ENCODE measurements around the gene LRRC74A. TPM values are rescaled to one million over a fixed set of nuclear protein-coding genes. Genes with fewer than 3 reads are reported as not detected.

Gene LRRC74A
- total RNA-seq, 1 donor from 2014 or later: not detected

DNA sequence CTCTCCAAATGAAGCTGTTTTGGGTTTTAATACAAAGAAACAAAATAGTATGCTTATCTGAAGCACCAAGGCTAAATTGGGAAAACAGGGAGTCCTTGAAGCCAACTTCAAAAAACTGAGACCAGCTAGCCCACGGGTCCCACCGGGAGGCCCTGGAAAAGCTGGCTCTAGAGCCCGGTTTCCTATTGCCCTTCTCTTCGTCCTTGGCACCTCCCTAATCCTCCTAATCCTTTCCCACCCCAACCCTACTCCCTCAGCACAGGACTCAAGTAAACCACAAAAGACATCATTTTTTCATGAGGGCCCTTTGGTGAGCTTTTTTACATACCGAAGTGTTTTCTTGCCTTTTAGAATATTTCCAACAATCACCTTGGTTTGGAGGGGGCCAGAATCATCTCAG lies 11.3 kb downstream of the LRRC74A start:
- peaks cover 22% of the 10 kb centered on the region for H3K27me3 Mint-ChIP-seq
- no peaks in the 10 kb centered on the region for H3K9me3 Mint-ChIP-seq
- H3K4me1 Mint-ChIP-seq (ENCODE audit: unreplicated experiment): peaks cover 11% of the 10 kb centered on the region
- no peak overlapping the region for H3K27ac Mint-ChIP-seq
- DNase-seq (ENCODE audit: extremely low spot score, unreplicated experiment): no peak
- H3K4me3 Mint-ChIP-seq: no peak overlapping the region
- TF ChIP-seq, protein P1, sequence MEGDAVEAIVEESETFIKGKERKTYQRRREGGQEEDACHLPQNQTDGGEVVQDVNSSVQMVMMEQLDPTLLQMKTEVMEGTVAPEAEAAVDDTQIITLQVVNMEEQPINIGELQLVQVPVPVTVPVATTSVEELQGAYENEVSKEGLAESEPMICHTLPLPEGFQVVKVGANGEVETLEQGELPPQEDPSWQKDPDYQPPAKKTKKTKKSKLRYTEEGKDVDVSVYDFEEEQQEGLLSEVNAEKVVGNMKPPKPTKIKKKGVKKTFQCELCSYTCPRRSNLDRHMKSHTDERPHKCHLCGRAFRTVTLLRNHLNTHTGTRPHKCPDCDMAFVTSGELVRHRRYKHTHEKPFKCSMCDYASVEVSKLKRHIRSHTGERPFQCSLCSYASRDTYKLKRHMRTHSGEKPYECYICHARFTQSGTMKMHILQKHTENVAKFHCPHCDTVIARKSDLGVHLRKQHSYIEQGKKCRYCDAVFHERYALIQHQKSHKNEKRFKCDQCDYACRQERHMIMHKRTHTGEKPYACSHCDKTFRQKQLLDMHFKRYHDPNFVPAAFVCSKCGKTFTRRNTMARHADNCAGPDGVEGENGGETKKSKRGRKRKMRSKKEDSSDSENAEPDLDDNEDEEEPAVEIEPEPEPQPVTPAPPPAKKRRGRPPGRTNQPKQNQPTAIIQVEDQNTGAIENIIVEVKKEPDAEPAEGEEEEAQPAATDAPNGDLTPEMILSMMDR (conservative IDR thresholded peaks at IDR 0.05): no peak
- H3K36me3 Mint-ChIP-seq: no peaks in the 10 kb centered on the region

DNA sequence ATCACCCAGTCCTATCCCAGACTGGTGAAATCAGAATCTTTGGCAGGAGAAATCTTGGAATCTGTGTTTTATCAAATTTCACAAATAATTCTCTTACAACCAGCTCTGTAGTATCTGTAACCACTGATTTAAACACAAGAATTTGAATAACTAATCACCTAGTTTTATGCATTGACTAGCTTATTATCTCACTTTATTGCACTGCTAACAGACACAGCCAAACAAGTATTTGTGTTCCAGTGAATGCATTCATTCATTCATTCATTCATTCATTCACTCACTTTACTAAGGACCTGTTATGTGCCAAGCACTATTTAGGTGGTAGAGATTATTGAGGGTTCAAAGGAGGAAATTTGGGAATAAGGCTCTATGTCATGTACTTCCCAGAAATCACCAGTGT lies 16.2 kb downstream of the LRRC74A start:
- H3K4me3 Mint-ChIP-seq: no peak overlapping the region
- no peaks in the 10 kb centered on the region for H3K9me3 Mint-ChIP-seq
- peaks cover 29% of the 10 kb centered on the region for H3K27me3 Mint-ChIP-seq
- H3K4me1 Mint-ChIP-seq (ENCODE audit: unreplicated experiment): no peaks in the 10 kb centered on the region
- H3K36me3 Mint-ChIP-seq: no peaks in the 10 kb centered on the region
- TF ChIP-seq, protein P1 (conservative IDR thresholded peaks at IDR 0.05): no peak
- no peak for DNase-seq (ENCODE audit: extremely low spot score, unreplicated experiment)
- no peak overlapping the region for H3K27ac Mint-ChIP-seq

DNA sequence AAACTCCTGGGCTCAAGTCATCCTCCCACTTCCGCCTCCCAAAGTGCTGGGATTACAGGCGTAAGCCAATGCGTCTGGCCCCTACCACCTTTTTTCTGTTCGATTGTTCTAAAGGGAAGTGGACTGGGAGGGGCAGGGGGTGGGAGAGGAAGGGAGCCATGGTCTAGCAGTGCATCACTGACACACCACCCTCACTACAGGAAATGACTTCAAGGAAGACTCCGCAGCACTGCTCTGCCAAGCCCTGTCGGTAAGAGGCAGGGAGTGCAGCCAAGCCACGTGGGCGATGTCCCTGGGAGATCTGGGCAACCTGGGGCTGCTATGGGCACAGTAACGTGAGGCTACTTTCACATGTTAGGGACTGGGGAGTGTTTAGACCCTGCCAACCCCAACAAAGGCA lies 18.0 kb downstream of the LRRC74A start:
- TF ChIP-seq, protein P1 (conservative IDR thresholded peaks at IDR 0.05): no peak
- no peak for DNase-seq (ENCODE audit: extremely low spot score, unreplicated experiment)
- H3K9me3 Mint-ChIP-seq: no peaks in the 10 kb centered on the region
- peaks cover 11% of the 10 kb centered on the region for H3K27me3 Mint-ChIP-seq
- no peak overlapping the region for H3K27ac Mint-ChIP-seq
- no peaks in the 10 kb centered on the region for H3K36me3 Mint-ChIP-seq
- H3K4me3 Mint-ChIP-seq: no peak overlapping the region
- peaks cover 5% of the 10 kb centered on the region for H3K4me1 Mint-ChIP-seq (ENCODE audit: unreplicated experiment)

DNA sequence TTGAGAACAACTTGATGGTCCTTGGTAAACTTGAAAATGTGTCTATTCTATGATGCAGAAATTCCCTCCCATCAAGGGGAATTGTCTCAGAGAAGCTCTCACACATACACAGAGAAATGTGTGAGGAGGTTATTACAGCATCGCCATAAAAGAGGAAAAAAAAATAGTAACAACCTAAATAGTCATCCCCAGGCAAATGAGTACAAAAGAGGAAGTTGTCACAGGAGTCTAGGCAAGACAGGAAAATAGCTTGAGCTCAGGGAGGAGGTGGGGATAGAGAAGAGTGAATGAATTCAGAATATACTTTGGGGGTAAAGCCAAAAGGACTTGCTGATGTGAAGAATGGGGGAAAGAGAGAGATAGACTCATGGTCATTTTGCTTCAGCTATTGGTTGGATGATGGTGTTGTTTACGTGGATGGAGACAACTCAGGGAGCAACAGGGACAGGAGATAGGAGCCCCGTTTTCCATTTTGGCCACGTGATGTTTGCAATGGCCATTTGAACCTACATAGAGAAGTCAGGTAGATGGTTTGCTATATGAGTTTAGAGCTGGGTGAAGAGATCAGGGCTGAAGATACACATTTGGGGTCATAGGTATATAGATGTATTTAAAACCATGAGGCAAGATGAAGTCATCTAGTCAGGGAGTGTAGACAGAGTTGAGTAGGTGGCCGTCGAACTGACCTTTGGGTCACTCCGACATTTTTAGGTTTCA lies 20.3 kb downstream of the LRRC74A start:
- Mint-ChIP-seq H3K4me3 (no peak overlapping the region), H3K36me3 (no peaks in the 10 kb centered on the region), H3K27me3 (peaks cover 7% of the 10 kb centered on the region), H3K4me1 (ENCODE audit: unreplicated experiment) (peaks cover 5% of the 10 kb centered on the region), H3K9me3 (no peaks in the 10 kb centered on the region), H3K27ac (no peak overlapping the region)
- no peak for DNase-seq (ENCODE audit: extremely low spot score, unreplicated experiment)
- TF ChIP-seq, protein P1 (conservative IDR thresholded peaks at IDR 0.05): no peak

DNA sequence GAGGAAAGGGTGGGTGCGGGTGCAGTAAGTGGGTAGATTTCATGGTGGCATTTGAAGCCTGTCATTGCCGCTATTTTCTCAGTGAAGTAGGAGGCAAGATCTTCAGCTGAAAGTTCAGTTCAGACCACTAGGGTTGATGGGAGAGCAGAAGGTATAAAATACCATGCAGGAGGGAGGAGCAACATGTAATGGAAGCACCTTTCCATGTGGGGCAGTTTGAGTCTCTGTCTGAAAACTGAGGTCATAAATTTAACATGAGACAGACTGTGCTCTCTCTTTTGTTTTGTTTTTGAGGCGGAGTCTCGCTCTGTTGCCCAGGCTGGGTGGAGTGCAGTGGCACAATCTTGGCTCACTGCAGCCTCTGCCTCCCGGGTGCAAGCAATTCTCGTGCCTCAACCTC lies 22.7 kb downstream of the LRRC74A start:
- TF ChIP-seq, protein P1 (conservative IDR thresholded peaks at IDR 0.05): no peak
- H3K27ac Mint-ChIP-seq: no peak overlapping the region
- peaks cover 7% of the 10 kb centered on the region for H3K27me3 Mint-ChIP-seq
- no peaks in the 10 kb centered on the region for H3K36me3 Mint-ChIP-seq
- no peaks in the 10 kb centered on the region for H3K9me3 Mint-ChIP-seq
- H3K4me3 Mint-ChIP-seq: no peak overlapping the region
- peaks cover 5% of the 10 kb centered on the region for H3K4me1 Mint-ChIP-seq (ENCODE audit: unreplicated experiment)
- no peak for DNase-seq (ENCODE audit: extremely low spot score, unreplicated experiment)

All from type B pancreatic cell (in vitro differentiated cells).